ENCODE data around the gene CD8A.
"Not testable (repeated sequence)": the region's sequence is repeated elsewhere in the genome, so short reads cannot be mapped to it uniquely, and the experiment has no call there.

CD8A gene

DNA sequence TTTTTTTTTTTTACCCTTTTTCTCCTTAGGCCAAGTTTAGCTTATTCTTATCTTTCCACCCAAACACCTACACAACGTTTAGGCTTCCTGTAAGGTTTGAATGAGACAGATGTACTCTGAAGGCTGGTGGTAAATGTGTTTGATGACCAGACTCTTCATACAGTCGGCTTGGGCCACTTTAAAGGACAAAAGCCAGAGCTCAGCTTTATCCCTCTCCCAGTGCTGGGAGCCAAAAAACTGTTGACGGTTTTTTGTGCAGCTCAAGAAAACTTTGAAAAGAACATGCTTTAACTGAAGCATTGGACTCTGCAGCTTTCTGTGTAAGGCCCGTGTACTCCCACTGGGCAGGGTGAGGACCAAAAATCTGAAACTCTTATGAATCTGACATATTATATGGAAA, 15.4 kb downstream of the CD8A start:
- no peak for DNase-seq

DNA sequence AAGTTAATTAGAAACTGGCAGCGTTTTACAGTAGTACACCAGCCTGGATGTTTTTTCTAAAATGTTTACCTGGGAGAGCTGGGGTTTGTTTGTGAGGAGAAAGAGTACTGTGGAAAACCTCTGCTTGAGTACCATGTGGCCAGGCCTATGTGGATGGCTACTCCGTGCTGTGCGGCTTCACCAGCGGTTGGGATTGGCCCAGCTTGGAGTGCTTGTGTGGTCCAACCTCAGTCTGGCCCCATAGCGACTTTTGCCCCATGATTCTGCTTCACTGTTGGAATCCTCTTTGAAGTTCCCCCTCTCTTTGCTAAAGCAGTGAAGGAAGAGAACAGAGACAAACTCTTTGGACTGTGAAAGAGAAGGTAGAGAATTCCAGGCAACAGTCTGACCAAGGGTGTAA, 15.9 kb downstream of the CD8A start:
- no peak for DNase-seq

DNA sequence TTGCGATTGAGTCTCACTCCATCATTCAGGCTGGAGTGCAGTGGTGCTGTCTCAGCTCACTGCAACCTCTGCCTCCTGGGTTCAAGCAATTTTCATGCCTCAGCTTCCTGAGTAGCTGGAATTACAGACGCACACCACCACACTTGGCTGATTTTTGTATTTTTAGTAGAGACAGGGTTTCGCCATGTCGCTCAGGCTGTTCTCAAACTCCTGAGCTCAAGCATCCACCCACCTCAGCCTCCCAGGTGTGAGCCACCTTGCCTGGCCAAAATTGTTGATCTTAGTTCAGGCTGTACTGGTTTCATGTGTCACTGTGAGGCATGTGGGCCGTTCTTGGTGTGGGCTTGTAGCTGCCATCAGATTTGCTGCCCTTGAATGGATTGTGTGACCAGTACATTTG, 18.1 kb downstream of the CD8A start:
- DNase-seq = no peak

DNA sequence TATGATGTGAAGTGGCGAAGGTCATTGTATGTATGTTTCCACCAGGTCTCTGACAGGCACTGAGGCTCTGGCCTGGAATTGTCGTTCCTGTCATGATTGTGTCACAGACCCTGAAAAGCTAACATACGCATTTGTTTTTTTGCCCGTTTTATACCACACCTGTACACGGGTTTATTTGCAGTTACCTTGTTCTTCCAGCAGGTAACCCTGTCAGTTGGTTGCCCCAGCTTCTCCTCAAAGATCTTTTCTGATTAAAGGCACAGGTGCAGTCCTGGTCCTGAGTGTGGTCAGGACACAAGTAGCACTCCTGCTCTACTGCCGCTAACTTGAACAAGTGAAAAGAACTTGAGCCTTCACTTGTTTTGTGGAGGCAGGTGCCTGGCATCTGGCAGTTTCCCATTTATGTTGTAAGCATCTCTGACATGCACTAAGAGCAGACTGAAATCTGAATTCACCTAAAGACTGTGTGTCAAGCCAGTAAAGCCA, 19.9 kb downstream of the CD8A start:
- no peak for DNase-seq

DNA sequence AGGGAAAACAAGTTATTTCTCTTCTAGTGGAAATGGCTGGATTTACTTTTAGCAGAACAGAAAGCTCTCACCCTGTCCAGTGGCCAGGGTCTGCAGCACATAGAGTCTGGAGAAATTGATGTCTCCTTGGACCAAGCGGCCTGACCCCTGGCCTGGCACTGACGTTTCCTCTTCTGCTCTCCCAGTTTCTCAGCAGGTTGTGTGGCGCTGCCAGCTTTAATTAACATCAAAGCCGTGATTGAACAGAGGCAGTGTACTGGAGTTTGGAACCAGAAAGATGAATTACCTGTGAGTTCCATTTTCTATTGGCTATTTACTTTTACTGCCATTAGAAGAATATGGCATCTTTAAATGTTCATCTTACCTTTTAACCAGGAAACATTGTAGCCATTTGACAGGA, 20.9 kb downstream of the CD8A start:
- no peak for DNase-seq

DNA sequence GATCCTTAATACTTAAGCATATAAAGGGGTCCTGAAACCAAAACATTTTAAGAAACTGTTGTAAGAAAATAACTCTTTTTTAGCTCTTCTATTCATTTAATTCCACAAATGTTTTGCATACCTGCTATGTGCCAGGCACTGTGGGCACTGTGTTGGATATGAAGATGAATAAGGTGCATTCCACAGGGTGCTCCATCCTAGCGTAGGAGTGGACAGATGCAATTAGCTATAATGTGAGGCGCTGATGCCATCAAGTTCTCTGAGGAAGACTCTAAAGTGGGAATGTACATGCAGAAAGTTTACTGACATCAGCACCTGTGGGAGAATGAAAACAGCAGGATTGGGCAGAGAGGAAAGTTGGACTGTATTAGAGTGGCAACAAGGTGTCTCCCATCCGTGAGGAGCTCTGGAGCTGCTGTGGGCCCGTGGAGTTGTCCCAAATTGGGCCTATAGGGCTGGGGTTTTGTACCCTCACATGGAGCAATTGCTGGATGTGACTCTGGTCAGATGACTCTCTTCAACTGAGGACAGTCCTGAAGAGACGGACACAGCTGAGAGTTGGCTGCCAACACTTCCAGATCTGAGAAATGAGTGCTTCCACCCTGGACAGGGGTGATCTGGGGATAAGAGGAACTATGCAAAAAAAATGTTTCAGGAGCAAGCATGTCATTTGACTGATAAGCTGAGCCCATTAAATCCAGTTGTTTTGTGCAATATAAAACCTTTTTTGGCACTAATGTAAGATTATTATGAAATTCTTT, 22.3 kb downstream of the CD8A start:
- DNase-seq = no peak

DNA sequence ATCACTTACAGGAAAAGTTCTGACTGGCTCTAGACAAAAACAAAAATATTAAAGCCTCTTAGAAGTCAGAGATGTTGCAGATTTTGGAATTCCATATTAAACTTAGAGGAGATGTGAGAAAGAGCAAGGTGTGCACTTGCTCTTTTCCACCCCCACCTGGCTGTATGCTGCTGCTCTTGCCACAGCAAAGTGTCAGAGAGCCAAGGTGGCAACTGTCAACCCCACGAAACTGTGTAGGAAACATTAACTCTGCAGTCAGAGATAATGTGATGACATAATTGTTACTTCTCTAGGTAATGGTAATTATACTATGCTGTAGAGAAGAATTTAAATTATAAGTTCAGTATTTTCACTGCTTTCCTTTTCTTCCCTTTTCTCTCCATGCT, 25.4 kb downstream of the CD8A start:
- no peak for DNase-seq

DNA sequence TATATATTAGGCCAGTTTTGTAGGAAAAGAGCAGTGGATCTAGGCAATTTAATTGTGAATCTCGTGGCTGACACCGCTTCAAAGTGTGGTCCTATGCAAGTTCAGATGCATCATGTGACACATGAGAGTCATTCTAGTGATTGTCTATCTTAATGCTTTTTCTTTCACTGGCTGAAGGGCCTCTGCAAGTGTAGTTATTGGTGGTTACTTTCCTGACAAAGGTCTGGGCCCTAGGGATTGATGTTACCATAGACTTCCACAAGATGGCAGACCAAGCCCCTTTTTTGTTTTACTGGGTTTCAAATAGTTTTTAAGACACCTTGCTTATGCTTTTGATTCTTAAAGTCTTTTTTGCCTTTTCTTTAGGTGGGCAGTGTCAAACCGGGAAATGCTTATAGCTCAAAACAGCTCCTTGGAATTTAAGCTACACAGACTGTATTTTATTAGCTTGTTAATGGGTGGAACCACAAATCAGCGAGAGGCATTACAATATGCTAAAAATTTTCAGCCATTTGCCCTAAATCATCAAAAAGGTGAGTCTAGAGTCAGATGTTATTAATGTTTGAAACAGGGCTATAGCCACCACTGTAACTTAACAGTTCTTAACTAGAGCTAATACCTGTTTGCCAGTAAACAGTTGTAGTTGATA, 25.9 kb downstream of the CD8A start:
- no peak for DNase-seq

DNA sequence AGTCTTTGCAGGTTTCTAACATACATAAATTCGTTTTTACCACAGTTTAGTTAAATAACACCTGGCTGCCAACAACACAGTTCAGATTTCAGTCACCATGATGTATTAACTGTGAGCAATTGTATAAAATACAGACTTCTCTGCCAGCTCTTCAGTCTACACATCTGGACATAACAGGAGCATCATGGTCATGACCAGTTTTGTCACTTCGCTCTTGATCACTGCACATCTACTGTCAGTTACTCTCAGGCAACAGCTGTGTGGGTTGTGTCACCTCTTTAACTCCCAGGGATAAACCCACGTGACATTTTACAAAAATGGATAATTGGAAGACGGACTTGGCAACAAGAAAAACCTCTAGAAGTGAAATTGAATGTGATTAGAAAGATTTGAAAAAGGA, 30.3 kb downstream of the CD8A start:
- no peak for DNase-seq

DNA sequence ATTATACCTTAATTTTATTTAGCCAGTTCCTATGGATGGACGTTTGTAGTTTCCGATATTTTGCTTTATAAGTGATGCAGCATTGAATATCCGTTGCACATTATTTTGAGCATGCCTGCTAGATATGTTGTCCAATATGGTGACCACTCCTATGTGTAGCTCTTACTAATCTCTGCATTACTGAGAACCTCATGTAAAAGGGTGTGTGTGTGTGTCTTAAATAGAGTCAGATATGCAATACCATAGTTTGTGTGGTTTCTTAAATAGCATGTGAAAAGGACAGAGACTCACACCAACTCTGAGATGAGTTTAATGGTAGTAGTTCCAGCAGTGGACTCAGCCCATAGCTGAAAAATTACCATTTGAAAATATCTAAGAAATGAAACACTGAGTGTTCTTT, 32.3 kb downstream of the CD8A start:
- DNase-seq = no peak

DNA sequence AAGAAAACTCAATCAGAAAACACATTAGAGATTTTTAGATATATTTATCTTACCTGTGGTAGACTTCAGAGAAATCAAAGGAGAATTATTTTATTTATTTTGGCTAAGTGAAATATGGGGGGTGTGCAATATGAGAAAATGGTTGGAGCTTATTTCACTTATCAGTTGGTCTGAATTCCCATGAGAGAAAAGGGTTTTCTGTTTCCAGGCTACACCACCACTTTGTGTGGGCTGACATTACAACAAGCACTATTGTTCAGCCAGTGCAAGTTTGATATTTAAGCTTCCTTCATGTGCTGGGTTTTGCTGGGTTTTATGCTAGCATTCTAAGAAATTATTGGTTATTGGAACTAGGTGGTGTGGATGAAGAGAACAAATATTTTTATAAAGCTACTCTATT, 37.1 kb downstream of the CD8A start:
- DNase-seq = no peak

DNA sequence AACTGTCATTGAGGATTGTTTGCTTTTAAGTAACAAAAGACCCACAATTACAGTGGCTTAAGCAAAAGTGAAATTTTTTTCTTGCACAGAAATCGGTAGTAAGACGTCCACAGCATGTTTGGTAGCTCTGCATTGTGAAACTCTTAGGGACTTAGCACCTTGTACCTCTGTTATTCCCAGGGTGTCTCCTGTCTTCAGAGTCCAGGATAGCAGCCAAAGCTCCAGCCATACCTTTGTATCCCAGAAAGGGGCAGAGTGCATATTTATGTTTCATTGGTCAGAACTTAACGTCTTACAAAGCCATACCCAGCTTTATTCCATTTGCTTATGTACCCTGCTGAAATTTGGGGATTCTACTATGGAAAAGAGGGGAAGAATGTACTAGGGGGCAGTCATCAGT, 37.8 kb downstream of the CD8A start:
- DNase-seq = no peak

DNA sequence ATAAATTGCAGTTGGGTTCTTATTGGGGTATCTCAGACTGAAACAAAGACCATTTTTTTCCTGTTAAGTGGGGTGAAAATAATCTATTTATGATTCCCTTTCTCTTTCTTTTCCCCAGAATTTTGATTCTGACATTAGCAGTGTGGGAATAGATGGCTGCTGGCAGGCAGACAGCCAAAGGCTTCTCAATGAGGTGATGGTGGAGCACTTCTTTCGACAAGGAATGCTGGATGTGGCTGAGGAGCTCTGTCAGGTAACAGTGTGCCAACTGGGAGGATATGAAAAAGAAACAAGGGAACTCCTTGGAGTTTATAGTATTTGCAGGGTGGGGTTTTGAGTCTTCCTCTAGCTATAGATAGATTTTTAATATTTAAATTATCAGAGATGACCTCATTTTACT, 38.9 kb downstream of the CD8A start:
- no peak for DNase-seq

DNA sequence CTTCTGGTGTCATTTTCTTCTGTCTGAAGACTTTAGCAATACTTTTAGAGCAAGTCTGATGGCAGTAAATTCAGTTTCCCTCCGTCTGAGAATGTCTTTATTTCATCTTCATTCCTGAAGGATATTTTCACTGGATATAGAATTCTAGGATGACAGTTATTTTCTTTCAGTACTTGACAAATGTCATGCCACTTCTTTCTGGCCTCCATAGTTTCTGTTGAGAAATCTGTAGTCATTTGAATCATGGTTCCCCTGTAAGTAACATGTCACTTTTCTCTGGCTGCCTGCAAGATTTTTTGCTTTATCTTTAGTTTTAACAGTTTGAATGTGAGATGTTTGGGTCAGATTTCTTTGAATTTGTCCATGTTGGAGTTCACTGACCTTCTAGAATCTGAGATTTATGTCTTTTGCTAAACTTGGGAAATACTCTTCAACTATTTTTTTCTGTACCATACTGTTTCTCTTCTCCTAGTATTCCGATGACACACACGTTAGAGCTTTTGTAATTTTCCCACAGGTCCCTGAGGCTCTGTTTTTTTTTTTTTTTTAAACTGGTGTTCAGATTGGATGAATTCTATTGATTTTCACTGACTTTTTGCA, 40.4 kb downstream of the CD8A start:
- DNase-seq = no peak

DNA sequence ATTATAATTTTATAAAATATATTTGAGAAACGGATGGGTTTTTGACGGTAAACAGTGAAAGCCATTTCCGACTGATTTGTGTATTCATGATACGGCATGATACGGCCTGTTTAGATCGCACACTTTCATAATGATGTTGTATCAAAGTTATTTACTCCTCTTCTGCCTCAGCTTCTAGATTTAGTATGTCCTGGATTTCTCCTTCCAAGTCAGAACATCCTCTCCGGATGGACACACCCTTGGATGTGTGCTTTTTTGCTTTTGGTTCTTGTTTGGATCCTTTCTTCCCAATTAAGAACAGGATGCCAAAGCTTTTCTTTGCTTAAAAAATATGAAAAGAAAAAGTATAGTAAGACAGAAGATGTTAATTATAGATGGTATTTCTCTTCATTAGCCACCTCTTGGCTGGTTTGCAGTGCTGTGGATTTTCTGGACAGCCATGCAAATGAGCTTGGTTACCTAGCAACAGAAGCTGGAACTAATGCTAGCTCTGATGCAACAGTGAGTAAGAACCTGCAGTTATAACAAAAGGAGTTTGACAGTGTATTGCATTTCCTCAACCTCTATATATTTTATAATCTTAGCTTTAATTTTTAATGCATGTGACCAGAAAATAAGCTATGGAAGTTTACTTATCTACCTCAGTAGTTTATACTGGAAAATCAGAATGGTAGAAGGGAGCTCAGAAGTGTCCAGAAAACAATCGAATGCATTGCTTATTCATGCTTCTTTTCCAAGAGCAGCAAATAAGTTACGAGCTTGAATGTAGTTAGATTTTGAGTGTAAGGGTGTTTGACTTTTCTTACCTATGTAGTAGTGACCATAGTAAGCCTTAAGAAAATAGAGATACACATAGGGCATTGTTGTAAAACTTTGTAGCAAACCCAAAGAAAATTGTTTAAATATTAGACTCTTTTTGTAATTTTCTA, 42.7 kb downstream of the CD8A start:
- DNase-seq = no peak

DNA sequence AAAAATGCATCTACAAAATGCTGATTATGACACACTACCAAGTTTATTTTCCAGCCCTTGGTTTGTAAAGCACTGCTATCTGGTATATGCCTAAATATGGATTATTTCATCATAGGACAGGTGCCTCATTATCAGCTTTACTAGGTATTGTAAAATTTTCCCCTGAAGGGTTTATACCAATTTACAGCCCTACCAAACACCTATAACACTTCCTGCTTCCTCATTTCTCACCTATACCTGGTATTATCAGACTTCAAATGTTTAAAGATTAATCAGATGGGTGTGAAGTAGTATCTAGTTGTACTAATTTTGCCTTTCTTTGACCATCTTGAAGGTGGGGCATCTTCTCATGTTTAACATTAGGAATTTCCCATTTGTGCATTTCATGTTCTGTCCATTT, 43.8 kb downstream of the CD8A start:
- DNase-seq = no peak

DNA sequence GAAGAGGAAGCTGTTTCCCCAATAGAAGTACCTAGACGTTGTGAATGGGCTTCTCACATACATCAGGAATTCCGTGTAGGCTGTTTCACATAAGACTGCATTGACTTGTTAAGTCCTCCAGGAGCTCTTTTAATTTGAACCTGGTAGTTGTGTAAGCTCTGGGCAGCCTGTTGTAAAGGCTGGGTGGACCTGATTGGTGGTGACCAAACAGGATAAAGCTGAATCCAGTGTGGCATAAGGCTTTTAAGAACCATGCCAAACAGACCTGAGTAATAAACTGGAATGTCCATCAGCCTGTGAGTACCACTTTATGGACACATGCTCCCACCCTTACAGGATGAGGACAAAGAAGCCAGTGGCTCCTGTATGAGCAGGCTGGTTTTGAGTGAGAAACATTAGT, 46.6 kb downstream of the CD8A start:
- DNase-seq = no peak

DNA sequence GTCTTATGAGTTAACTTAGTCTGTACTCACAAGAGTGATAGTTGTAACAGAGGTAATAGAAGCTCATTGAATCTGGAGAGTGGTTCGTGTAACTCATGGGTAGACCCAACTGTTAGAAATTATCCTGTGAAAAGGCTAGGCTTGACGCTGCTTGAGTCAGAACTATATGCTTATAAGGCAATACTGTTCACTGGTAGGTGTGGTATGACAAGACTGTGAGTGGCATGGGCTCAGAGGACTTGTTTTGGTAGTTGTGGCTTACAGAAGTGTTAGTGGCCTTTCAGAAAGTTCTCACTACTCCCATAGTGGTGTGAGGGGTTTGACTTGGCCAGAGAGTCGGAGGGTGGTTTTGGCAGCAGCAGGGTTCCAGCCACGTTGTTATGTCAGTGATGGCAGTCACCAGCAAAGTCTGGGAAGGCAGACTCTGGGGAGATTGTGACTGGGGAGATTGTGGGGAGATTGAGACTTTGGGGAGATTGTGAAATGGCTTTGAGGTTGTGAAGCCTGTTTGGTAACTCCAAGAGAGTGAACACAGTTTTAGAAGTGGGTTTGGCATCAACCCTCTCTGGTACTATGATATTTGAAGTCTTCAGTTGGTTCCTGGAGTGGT, 48.7 kb downstream of the CD8A start:
- DNase-seq = not testable (repeated sequence)

DNA sequence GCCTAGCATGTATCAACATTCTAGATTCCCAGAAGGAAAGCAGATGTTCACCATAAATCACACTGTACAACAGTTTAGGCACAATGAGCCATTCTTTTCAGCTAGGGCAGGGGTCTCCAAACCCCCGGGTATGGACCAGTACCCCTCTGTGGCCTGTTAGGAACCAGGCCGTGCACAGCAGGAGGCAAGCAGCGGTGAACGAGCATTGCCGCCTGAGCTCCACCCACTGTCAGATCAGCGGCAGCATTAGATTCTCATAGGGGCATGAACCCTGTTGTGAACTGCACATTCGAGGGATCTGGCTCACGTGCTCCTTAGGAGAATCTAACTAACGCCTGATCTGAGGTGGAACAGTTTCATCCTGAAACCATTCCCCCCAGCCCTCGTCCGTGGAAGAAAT, 50.8 kb downstream of the CD8A start:
- DNase-seq = not testable (repeated sequence)

DNA sequence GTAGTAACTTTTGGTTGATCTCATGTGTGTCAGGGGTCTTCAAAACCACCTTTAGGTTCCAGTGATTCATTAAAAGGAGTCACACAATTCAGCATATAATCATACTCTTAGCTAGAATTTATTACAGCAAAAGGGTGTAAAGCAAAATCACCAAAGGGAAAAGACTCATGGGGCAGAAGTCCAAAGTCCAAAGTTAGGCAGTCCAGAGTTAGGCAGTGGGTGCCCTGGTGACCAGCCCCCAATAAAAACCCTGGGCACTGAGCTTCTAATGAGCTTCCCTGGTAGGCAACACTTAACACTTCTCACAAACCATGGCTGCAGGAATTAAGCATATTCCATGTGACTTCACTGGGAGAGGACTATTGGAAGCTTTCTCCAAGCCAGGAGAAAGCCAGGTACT, 51.2 kb downstream of the CD8A start:
- not testable (repeated sequence) for DNase-seq

DNA sequence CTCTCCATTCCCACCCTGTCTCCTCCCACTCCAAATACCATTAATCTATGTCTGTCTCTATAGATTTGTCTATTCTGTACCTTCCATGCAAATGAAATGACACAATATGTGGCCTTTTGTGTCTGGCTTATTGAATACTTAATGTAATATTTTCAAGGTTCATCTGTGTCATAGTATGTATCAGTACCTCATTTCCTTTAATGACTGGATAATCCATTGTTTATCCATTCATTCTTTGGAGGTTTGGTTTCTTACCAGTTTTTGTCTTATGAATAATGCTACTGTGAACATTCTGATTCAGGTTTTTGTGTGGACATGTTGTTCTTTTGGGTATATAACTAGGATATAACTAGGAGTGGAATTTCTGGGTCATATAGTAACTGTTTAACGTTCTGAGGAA, 55.8 kb downstream of the CD8A start:
- not testable (repeated sequence) for DNase-seq
